ENCODE measurements around the gene OBSL1. TPM values are rescaled to one million over a fixed set of nuclear protein-coding genes. Genes with fewer than 3 reads are reported as not detected.
A peak's percentile ranks its signal among the peaks of the same experiment; 100 is the strongest.

Gene OBSL1
- total and polyA plus RNA-seq, 2 of the 4 experiments (the other 2 are of a cell fraction): 21.5 to 51.2 TPM

DNA sequence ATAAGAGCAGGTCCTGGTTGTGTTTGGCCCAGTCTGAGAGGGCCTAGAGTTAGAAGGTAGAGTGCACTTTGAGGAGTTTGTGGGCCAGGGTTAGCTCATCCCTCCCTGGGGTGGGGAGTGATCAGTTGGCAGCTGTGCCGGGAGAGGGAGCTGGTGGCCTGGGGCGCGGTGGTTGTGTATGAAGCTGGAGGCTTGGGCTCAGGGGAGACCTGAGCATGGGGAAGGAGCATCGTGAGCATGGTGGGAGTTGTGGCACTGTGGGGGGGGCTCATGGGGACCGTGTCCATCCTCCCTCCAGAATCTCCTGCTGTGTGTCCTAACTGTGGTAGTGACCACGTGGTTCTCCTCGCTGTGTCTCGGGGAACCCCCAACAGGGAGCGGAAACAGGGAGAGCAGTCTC is 40.0 kb upstream of the OBSL1 start:
- no peaks in the 10 kb centered on the region for H3K9me3 ChIP-seq (ENCODE audit: control insufficient read depth, insufficient read depth, low read length)
- intact Hi-C loops (cut with micrococcal nuclease) (no loop called here), dilution Hi-C loops (cut with HindIII; ENCODE audit: low sequenced_read_pairs, unreplicated experiment) (no loop called here), in situ Hi-C loops (cut with MboI; ENCODE audit: low sequenced_read_pairs) (no loop called here)
- no peak overlapping the region for H2AK5ac ChIP-seq (ENCODE audit: low read depth, low read length)
- ChIA-PET CTCF (no interaction called here), POLR2A (ENCODE audit: unreplicated experiment) (no interaction called here)
- no peak overlapping the region for H3K27ac ChIP-seq (ENCODE audit: insufficient read depth, low read length)
- H2BK120ac ChIP-seq (ENCODE audit: low read depth, low read length): no peak overlapping the region
- DNase-seq: no peak
- H3K14ac ChIP-seq (replicated peaks; ENCODE audit: low read depth, low read length): no peak overlapping the region
- no TSS peak for BruUV-seq (replicated peaks)
- no peak overlapping the region for H3K23ac ChIP-seq (ENCODE audit: low read depth, low read length)
- H2BK20ac ChIP-seq (ENCODE audit: low read depth, low read length): no peak overlapping the region
- peaks cover 59% of the 10 kb centered on the region for H3K36me3 ChIP-seq (ENCODE audit: control insufficient read depth, insufficient read depth, low read length)
- no peak overlapping the region for H3K9ac ChIP-seq (ENCODE audit: low read depth, low read length)
- H3K4me1 ChIP-seq (ENCODE audit: control insufficient read depth, insufficient read depth, low read length): no peaks in the 10 kb centered on the region
- no peak for TF ChIP-seq FOS (IDR thresholded peaks at IDR 0.05; ENCODE audit: low read depth, low read length)
- no peak for TF ChIP-seq RAD21 (IDR thresholded peaks at IDR 0.05; ENCODE audit: low read length)
- TF ChIP-seq SMC3 (IDR thresholded peaks at IDR 0.05; ENCODE audit: low read depth, low read length): no peak
- TF ChIP-seq, protein P1, sequence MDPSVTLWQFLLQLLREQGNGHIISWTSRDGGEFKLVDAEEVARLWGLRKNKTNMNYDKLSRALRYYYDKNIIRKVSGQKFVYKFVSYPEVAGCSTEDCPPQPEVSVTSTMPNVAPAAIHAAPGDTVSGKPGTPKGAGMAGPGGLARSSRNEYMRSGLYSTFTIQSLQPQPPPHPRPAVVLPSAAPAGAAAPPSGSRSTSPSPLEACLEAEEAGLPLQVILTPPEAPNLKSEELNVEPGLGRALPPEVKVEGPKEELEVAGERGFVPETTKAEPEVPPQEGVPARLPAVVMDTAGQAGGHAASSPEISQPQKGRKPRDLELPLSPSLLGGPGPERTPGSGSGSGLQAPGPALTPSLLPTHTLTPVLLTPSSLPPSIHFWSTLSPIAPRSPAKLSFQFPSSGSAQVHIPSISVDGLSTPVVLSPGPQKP (IDR thresholded peaks at IDR 0.05; ENCODE audit: borderline replicate concordance, low read depth, low read length): no peak
- TF ChIP-seq CEBPB (IDR thresholded peaks at IDR 0.05; ENCODE audit: low read depth, low read length): no peak
- no peak for TF ChIP-seq MAZ (IDR thresholded peaks at IDR 0.05; ENCODE audit: borderline replicate concordance, low read depth, low read length)
- no peak for TF ChIP-seq CHD1 (IDR thresholded peaks at IDR 0.05; ENCODE audit: low read depth, low read length)
- TF ChIP-seq NFE2L2 (IDR thresholded peaks at IDR 0.05; ENCODE audit: low read depth, low read length): no peak
- no peak for TF ChIP-seq RFX5 (IDR thresholded peaks at IDR 0.05; ENCODE audit: low read depth, low read length)
- no peak for TF ChIP-seq BHLHE40 (IDR thresholded peaks at IDR 0.05; ENCODE audit: low read depth, low read length)
- TF ChIP-seq POLR2A (IDR thresholded peaks at IDR 0.05; ENCODE audit: low read depth, low read length): no peak
- TF ChIP-seq RCOR1 (IDR thresholded peaks at IDR 0.05; ENCODE audit: insufficient replicate concordance, low read length): no peak
- TF ChIP-seq MAFK (IDR thresholded peaks at IDR 0.05; ENCODE audit: low read depth, low read length): no peak
- TF ChIP-seq MXI1 (IDR thresholded peaks at IDR 0.05; ENCODE audit: borderline replicate concordance, low read depth, low read length): no peak
- TF ChIP-seq, protein P2, sequence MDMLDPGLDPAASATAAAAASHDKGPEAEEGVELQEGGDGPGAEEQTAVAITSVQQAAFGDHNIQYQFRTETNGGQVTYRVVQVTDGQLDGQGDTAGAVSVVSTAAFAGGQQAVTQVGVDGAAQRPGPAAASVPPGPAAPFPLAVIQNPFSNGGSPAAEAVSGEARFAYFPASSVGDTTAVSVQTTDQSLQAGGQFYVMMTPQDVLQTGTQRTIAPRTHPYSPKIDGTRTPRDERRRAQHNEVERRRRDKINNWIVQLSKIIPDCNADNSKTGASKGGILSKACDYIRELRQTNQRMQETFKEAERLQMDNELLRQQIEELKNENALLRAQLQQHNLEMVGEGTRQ (IDR thresholded peaks at IDR 0.05; ENCODE audit: low read depth, low read length): no peak
- TF ChIP-seq, protein P3, sequence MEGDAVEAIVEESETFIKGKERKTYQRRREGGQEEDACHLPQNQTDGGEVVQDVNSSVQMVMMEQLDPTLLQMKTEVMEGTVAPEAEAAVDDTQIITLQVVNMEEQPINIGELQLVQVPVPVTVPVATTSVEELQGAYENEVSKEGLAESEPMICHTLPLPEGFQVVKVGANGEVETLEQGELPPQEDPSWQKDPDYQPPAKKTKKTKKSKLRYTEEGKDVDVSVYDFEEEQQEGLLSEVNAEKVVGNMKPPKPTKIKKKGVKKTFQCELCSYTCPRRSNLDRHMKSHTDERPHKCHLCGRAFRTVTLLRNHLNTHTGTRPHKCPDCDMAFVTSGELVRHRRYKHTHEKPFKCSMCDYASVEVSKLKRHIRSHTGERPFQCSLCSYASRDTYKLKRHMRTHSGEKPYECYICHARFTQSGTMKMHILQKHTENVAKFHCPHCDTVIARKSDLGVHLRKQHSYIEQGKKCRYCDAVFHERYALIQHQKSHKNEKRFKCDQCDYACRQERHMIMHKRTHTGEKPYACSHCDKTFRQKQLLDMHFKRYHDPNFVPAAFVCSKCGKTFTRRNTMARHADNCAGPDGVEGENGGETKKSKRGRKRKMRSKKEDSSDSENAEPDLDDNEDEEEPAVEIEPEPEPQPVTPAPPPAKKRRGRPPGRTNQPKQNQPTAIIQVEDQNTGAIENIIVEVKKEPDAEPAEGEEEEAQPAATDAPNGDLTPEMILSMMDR (conservative IDR thresholded peaks at IDR 0.05; ENCODE audit: low read depth, low read length): no peak
- no peaks in the 10 kb centered on the region; a peak in 1 of 4 replicates for H3K79me1 ChIP-seq (ENCODE audit: low read depth in 1 of 2, low read length in 2 of 2)
- H4K20me1 ChIP-seq (ENCODE audit: insufficient read depth, low read length): no peaks in the 10 kb centered on the region
- no peak overlapping the region for H2BK5ac ChIP-seq (ENCODE audit: low read depth, low read length, poor library complexity, severe bottlenecking)
- no peak overlapping the region for H3K56ac ChIP-seq (ENCODE audit: extremely low read depth, insufficient read depth, low read length)
- H3K9me1 ChIP-seq (ENCODE audit: insufficient read depth, low read length): no peaks in the 10 kb centered on the region
- H3K27me3 ChIP-seq (ENCODE audit: control insufficient read depth, insufficient read depth, low read length): no peaks in the 10 kb centered on the region
- 84% methylated on average over 4 of the region's 9 CpGs; no CpG with 5 or more reads in 1 of the 2 experiments for WGBS, 2 experiments (ENCODE audit: extremely low coverage in 2 of 2, insufficient read length in 1 of 2)
- H3K4me3 ChIP-seq (ENCODE audit: insufficient read depth, low read depth, low read length): no peak overlapping the region
- no peak overlapping the region for H4K91ac ChIP-seq (ENCODE audit: insufficient read depth, low read depth, low read length)
- ATAC-seq (ENCODE audit: low read depth): no peak
- no peak overlapping the region for H4K8ac ChIP-seq (ENCODE audit: low read depth in 2 of 2, low read length in 2 of 2)
- H2BK15ac ChIP-seq (ENCODE audit: low read depth, low read length): no peak overlapping the region
- H2AK9ac ChIP-seq (replicated peaks; ENCODE audit: low read depth, low read length, poor library complexity): peak overlapping the region; percentile 65
- no peak overlapping the region for H4K5ac ChIP-seq (ENCODE audit: low read depth, low read length)
- no peak overlapping the region for H3K4ac ChIP-seq (ENCODE audit: low read depth, low read length)
- H3K4me2 ChIP-seq (ENCODE audit: low read depth, low read length): no peak overlapping the region
- no peak overlapping the region for H3K18ac ChIP-seq (ENCODE audit: low read depth, low read length)
- no peak overlapping the region for H2AFZ ChIP-seq (replicated peaks; ENCODE audit: low read length, poor library complexity)
